Stimulated activated effector memory CD8-positive, alpha-beta T cell treated with anti-CD3 and anti-CD28 coated beads, Interleukin-12 subunit alpha, Interleukin-12 subunit beta, amount 100 ng/mL, for 72 hours (primary cell): ENCODE measurements around the gene KCTD12.
"Not testable (repeated sequence)": the region's sequence is repeated elsewhere in the genome, so short reads cannot be mapped to it uniquely, and the experiment has no call there.

ENCODE experiments used
- ATAC-seq: fragments of 150-1000 bp; cut with Tn5 transposase; 2 replicates; pipeline ENCODE4 v1.10.0; 2021
- DNase-seq, 2 donors: peaks; one replicate each; pipeline ENCODE4 v3.0.0; 2021 to 2022; ENCODE audit warnings: low spot score in 2 of 2
- H3K27ac Mint-ChIP-seq: one replicate; pipeline ENCODE4 v1.8.0; 2022; ENCODE audit warnings: mild to moderate bottlenecking, mixed read lengths
- H3K36me3 Mint-ChIP-seq: one replicate; pipeline ENCODE4 v1.8.0; 2022; ENCODE audit warnings: mild to moderate bottlenecking, mixed read lengths
- H3K4me1 Mint-ChIP-seq: one replicate; pipeline ENCODE4 v1.8.0; 2022; ENCODE audit warnings: mixed read lengths
- H3K4me3 Mint-ChIP-seq: one replicate; pipeline ENCODE4 v1.8.0; 2022; ENCODE audit warnings: mild to moderate bottlenecking, mixed read lengths
- H3K9me3 Mint-ChIP-seq: one replicate; pipeline ENCODE4 v1.8.0; 2022; ENCODE audit warnings: mixed read lengths

The KCTD12 gene

GRCh38 chr13:76899066-76899465 is 12.9 kb upstream of the KCTD12 start:
- DNase-seq, H3K4me1 Mint-ChIP-seq, H3K4me3 Mint-ChIP-seq, H3K9me3 Mint-ChIP-seq, H3K27ac Mint-ChIP-seq, H3K36me3 Mint-ChIP-seq, ATAC-seq: not testable (repeated sequence)

GRCh38 chr13:76897171-76897570 is 11.0 kb upstream of the KCTD12 start:
- H3K4me1 Mint-ChIP-seq, H3K4me3 Mint-ChIP-seq, H3K9me3 Mint-ChIP-seq, DNase-seq, H3K36me3 Mint-ChIP-seq, H3K27ac Mint-ChIP-seq, ATAC-seq: not testable (repeated sequence)

GRCh38 chr13:76894401-76895110 is 8.4 kb upstream of the KCTD12 start:
- no peaks in the 10 kb centered on the region for H3K36me3 Mint-ChIP-seq
- ATAC-seq (peak; percentile 47), DNase-seq (no peak)
- peaks cover 7% of the 10 kb centered on the region for H3K9me3 Mint-ChIP-seq
- no peak overlapping the region for H3K4me3 Mint-ChIP-seq
- no peaks in the 10 kb centered on the region for H3K4me1 Mint-ChIP-seq
- no peak overlapping the region for H3K27ac Mint-ChIP-seq

- DNase-seq (no peak), ATAC-seq (no peak)
- Mint-ChIP-seq H3K27ac (no peak overlapping the region), H3K4me3 (no peak overlapping the region), H3K36me3 (no peaks in the 10 kb centered on the region), H3K9me3 (no peaks in the 10 kb centered on the region), H3K4me1 (peaks cover 1% of the 10 kb centered on the region)
Observed at GRCh38 chr13:76892488-76892887, 6.3 kb upstream of the KCTD12 start.

DNA sequence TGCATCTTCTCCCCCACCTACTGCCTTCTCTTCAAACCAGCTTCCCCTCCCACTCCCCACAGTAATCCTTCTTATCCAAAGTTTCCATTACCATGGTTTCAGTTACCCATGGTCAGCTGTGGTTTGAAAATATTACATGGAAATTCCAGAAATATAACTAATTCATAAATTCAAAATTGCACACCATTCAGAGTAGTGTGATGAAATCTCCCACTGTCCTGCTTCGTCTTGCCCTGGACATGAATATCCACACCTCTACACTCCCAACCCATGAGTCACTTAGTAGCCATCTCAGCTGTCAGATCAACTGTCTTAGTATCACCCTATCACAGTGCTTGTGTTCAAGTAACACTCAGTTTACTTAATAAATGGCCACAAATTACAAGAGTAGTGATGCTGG is 3.8 kb upstream of the KCTD12 start:
- Mint-ChIP-seq H3K36me3 (no peaks in the 10 kb centered on the region), H3K4me3 (no peak overlapping the region), H3K9me3 (no peaks in the 10 kb centered on the region), H3K4me1 (peaks cover 12% of the 10 kb centered on the region), H3K27ac (no peak overlapping the region)
- DNase-seq (no peak), ATAC-seq (no peak)

GRCh38 chr13:76889254-76889653 is 3.0 kb upstream of the KCTD12 start:
- Mint-ChIP-seq H3K36me3 (no peaks in the 10 kb centered on the region), H3K4me3 (no peak overlapping the region), H3K27ac (no peak overlapping the region), H3K9me3 (no peaks in the 10 kb centered on the region), H3K4me1 (peaks cover 18% of the 10 kb centered on the region)
- ATAC-seq (no peak), DNase-seq (no peak)

DNA sequence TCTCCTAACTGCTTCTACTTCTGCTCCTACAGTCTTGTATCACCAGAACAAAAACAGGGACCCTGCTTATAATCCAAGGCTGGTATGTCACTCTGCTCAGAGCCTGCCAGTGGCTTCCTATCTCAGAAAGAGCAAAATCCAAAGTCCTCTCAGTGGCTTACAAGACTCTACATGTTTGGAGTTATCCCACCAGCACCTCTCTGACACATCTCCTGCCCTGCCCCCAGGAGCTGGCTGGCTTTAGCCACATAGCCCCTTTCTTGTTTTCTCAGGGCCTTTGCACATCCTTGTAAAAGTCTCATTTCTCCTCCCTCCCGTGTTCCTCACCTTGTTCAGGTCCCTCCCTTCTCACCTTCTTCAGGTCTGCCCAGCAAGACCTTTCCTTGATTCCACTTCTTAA is 2.2 kb upstream of the KCTD12 start:
- no peak overlapping the region for H3K27ac Mint-ChIP-seq
- DNase-seq (no peak), ATAC-seq (no peak)
- H3K9me3 Mint-ChIP-seq, result no peaks in the 10 kb centered on the region
- H3K36me3 Mint-ChIP-seq, result no peaks in the 10 kb centered on the region
- H3K4me1 Mint-ChIP-seq, result peaks cover 18% of the 10 kb centered on the region
- H3K4me3 Mint-ChIP-seq, result no peak overlapping the region

GRCh38 chr13:76887076-76887563 is 915 bp upstream of the KCTD12 start:
- Mint-ChIP-seq H3K4me1 (peaks cover 18% of the 10 kb centered on the region), H3K27ac (no peak overlapping the region), H3K36me3 (no peaks in the 10 kb centered on the region), H3K9me3 (no peaks in the 10 kb centered on the region), H3K4me3 (peak overlapping the region; percentile 68)
- no peak for DNase-seq
- no peak for ATAC-seq

- DNase-seq (no peak), ATAC-seq (no peak)
- no peaks in the 10 kb centered on the region for H3K9me3 Mint-ChIP-seq
- peak overlapping the region; percentile 68 for H3K4me3 Mint-ChIP-seq
- H3K36me3 Mint-ChIP-seq, result no peaks in the 10 kb centered on the region
- H3K4me1 Mint-ChIP-seq, result peaks cover 18% of the 10 kb centered on the region
- no peak overlapping the region for H3K27ac Mint-ChIP-seq
Observed at GRCh38 chr13:76886005-76886291, 257 bp downstream of the KCTD12 start.

- Mint-ChIP-seq H3K4me3 (peak overlapping the region; percentile 68), H3K36me3 (no peaks in the 10 kb centered on the region), H3K27ac (no peak overlapping the region), H3K9me3 (no peaks in the 10 kb centered on the region), H3K4me1 (peaks cover 18% of the 10 kb centered on the region)
- DNase-seq (peak; percentile 37 to 71), ATAC-seq (peak; percentile 76)
Observed at GRCh38 chr13:76885203-76886004, 801 bp downstream of the KCTD12 start.

GRCh38 chr13:76884907-76885202 is 1.4 kb downstream of the KCTD12 start:
- ATAC-seq (no peak), DNase-seq (no peak)
- H3K27ac Mint-ChIP-seq, result no peak overlapping the region
- H3K4me3 Mint-ChIP-seq, result peak overlapping the region; percentile 68
- no peaks in the 10 kb centered on the region for H3K9me3 Mint-ChIP-seq
- H3K4me1 Mint-ChIP-seq, result peaks cover 19% of the 10 kb centered on the region
- H3K36me3 Mint-ChIP-seq, result no peaks in the 10 kb centered on the region

DNA sequence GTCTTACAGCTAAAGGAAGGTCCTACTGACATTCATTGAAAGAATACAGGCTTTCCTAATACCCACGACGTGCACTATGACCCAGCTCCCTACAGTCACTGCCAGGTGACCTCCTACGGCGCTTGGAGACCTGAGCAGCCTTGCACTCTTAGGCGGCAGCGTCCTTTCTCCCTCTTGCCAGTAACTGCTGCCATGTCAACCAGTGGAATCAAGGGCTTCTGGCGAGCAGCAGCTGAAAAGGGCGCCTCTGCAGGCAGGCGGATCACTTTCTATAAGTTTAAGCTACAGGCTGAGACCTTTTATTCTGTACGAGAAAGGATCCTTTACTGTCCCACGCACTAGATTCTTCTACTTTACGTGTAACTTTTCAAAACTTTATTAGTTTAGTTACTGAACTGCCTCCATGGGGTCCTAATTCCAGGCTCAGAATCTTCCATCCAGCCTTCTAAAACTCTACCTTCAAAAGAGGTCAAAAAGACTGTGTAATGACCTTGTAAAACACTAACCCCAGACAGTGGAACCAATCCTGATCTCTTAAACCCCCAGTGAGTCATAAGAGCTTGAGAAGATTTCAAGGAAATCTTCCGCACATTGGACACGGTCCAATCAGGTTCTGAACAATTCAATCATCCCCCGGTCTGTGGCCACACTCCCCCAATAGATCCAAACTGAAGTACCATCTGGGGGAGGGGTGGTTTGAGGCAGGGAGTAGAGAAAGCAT is 1.9 kb downstream of the KCTD12 start:
- H3K36me3 Mint-ChIP-seq, result no peaks in the 10 kb centered on the region
- ATAC-seq (no peak), DNase-seq (no peak)
- no peaks in the 10 kb centered on the region for H3K9me3 Mint-ChIP-seq
- H3K27ac Mint-ChIP-seq, result no peak overlapping the region
- peak overlapping the region; percentile 68 for H3K4me3 Mint-ChIP-seq
- peaks cover 24% of the 10 kb centered on the region for H3K4me1 Mint-ChIP-seq

DNA sequence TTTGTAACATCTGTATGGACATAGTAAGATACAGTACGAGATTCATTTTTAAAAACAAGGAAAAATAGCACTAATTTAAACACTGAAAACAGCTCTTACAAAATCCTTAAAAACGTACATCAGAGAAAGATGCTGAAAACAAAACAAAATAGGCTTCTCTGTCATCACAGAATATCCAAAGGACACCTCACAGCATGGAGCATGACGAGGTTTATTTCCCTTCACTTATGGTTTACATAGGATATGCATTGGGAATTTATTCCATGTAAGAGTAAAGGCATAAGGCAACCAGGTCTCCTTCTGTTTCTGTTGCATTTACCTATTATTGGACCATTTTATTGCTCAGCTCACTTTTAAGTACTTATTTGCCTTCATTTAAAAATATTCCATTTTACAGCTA is 3.0 kb downstream of the KCTD12 start:
- Mint-ChIP-seq H3K4me3 (no peak overlapping the region), H3K36me3 (no peaks in the 10 kb centered on the region), H3K9me3 (no peaks in the 10 kb centered on the region), H3K4me1 (peaks cover 29% of the 10 kb centered on the region), H3K27ac (no peak overlapping the region)
- DNase-seq (no peak), ATAC-seq (no peak)

DNA sequence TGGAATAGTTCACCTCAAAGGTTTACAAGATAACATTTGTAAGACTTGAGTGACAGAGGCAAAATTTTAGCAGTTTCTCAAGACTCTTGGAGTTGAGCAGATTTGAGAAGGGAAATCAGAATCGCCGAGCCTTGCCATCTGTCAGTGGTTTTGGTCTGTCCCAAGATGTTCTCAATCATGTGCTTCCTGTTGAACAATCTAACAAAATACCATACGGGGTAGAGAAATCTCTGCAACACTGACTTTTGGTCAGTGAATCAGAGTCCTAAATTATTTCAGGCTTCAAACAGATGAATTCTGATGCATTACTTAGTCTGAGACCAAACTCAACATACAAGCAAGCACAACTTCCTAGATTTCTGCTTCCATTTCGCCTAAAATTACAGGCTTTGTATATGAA is 3.8 kb downstream of the KCTD12 start:
- no peak for DNase-seq
- Mint-ChIP-seq H3K4me1 (peaks cover 28% of the 10 kb centered on the region), H3K9me3 (no peaks in the 10 kb centered on the region), H3K36me3 (no peaks in the 10 kb centered on the region), H3K4me3 (no peak overlapping the region), H3K27ac (no peak overlapping the region)
- no peak for ATAC-seq

GRCh38 chr13:76879883-76880270 is 6.3 kb downstream of the KCTD12 start:
- Mint-ChIP-seq H3K36me3 (no peaks in the 10 kb centered on the region), H3K4me1 (peaks cover 16% of the 10 kb centered on the region), H3K27ac (no peak overlapping the region), H3K9me3 (no peaks in the 10 kb centered on the region), H3K4me3 (no peak overlapping the region)
- ATAC-seq, result no peak
- no peak for DNase-seq
